HG03469 (cell line): ENCODE results near the gene CWC15.
"Not testable (repeated sequence)": the region's sequence is repeated elsewhere in the genome, so short reads cannot be mapped to it uniquely, and the experiment has no call there.

Source experiments
- ATAC-seq: cut with Tn5 transposase; IDR thresholded peaks from one replicate; pipeline ENCODE4 v1.9.1; 2021; ENCODE audit warnings: mild to moderate bottlenecking, moderate library complexity, moderate number of reproducible peaks; ENCODE audit not compliant: unreplicated experiment

The CWC15 gene

GRCh38 chr11:94922321-94923003 is 50.9 kb downstream of the CWC15 start:
- no peak for ATAC-seq

- ATAC-seq: no peak
Measured at GRCh38 chr11:94920311-94920710, 53.0 kb downstream of the CWC15 start.

GRCh38 chr11:94913718-94914394 is 59.5 kb downstream of the CWC15 start:
- not testable (repeated sequence) for ATAC-seq

- no peak for ATAC-seq
Measured at GRCh38 chr11:94912806-94913205, 60.5 kb downstream of the CWC15 start.
